WI38 (cell line): ENCODE data around the gene STAP1.

ENCODE experiments used
- H3K4me3 ChIP-seq: 2 replicates; pipeline ENCODE4 v1.5.1; 2011; ENCODE audit warnings: low read depth, mild to moderate bottlenecking, control low read depth, low read length
- TF ChIP-seq, protein P1 (sequence below): IDR thresholded peaks from 2 replicates; pipeline ENCODE4 v1.5.1; 2012; ENCODE audit warnings: low read depth, mild to moderate bottlenecking, control low read depth, low read length

The STAP1 gene

DNA sequence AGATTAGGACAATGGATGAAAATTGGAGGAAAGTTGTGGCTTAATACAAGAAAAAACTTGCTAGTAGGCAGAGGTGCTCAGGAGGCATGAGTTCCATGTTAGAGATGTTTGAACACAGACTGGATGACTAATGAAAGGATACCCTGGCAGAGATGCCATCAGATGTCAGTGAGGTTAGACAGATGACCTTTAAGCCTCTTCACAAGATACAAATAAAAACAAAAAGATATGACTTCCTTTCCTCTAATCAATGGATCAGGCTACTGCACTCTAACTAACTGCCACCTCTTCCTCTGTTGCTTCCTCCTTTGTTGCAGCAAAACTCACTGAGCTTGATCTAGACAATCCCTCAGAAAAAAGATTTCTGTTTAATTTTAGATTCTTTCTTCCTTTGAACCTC lies 14.7 kb downstream of the STAP1 start:
- H3K4me3 ChIP-seq: no peak overlapping the region
- TF ChIP-seq, protein P1, sequence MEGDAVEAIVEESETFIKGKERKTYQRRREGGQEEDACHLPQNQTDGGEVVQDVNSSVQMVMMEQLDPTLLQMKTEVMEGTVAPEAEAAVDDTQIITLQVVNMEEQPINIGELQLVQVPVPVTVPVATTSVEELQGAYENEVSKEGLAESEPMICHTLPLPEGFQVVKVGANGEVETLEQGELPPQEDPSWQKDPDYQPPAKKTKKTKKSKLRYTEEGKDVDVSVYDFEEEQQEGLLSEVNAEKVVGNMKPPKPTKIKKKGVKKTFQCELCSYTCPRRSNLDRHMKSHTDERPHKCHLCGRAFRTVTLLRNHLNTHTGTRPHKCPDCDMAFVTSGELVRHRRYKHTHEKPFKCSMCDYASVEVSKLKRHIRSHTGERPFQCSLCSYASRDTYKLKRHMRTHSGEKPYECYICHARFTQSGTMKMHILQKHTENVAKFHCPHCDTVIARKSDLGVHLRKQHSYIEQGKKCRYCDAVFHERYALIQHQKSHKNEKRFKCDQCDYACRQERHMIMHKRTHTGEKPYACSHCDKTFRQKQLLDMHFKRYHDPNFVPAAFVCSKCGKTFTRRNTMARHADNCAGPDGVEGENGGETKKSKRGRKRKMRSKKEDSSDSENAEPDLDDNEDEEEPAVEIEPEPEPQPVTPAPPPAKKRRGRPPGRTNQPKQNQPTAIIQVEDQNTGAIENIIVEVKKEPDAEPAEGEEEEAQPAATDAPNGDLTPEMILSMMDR: no peak

DNA sequence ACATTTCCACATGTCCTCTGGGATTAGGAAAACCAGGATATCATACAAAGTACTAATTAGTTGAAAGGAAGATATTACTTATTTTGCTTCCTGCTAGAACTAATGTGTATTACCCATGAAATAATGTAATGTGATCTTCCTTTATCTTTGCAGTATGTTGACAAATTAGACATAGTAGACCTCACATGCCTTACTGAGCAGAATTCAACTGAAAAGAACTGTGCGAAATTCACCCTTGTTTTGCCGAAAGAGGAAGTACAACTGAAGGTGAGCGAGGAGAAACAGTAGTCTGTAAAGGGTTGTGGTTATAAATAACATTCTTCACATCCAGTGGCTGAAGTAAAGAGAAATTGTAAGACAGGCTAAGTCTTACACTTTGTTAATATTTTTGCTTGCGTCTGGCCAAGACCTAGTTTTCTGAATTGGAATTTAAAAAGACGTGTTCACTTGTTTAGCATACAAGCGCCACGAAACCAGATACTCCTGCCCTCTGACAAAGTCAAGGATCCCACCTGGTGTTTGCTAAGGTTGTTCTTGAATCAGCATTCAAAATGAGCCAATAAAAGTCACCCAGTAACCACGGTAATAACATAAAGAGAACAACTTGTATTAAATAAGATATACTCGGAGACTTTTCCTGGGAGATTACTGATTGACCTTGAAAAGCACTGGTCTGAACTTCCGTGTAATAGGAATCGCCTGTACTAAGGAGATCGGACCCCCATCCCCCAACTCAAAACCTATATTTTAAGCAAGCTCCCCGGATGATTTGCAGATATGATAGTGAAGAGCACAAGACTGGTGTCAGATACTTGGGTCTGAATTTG lies 16.9 kb downstream of the STAP1 start:
- H3K4me3 ChIP-seq: no peak overlapping the region
- TF ChIP-seq, protein P1: no peak

DNA sequence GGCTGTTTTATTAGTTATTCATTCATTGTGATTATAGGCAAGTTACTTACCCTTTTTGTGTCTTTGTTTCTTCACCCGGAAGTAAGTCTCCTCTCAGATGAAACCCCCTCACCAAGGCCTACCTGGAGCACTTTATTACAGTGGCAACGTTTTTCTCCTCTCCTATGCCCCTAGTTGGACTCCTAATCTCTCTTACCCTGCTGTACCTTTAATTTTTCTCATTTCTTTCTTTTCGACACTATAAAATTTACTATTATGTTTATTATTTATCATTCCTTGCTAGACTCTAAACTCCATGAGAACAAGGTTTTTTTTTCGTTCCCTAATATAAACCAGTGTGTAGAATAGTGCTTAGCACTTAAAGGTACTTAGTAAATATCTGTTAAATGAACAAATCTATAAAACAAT lies 17.5 kb downstream of the STAP1 start:
- TF ChIP-seq, protein P1: no peak
- no peak overlapping the region for H3K4me3 ChIP-seq

DNA sequence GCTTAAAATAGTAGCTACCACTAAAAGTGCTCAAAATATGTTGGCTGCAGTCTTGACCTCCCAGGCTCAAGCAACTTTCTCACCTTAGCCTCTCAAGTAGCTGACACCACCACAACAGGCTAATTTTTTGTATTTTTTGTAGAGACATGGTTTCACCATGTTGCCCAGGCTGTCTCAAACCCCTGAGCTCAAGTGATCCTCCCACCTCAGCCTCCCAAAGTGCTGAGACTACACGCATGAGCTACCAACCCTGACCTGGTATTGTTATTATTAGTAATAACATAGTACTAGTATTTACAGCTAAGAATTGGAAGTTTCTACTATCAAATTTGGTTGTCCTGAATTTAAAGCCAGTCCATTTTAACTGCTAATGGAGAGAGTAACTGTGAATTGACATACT lies 18.0 kb downstream of the STAP1 start:
- H3K4me3 ChIP-seq: no peak overlapping the region

DNA sequence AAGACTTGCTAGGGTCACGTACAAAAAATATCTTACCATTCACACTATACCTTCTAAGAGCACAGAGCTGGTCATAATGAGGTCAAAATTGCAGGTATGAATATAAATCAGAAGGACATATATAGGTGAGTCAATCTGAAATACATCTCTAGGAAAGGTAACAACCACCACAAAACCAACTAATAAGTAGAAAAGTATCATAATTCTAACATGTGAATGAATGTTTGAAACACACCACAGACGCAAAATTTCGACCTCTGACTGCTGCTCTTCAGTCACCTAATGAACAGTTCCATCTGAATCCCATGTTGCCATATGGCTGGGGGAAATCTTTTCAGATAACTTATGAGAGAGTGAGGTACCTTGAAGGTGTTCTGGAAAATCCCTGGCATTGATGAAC lies 22.1 kb downstream of the STAP1 start:
- no peak overlapping the region for H3K4me3 ChIP-seq
- TF ChIP-seq, protein P1: no peak

More for the DNA sequence above, 18.0 kb downstream of the STAP1 start:
- TF ChIP-seq, protein P1: no peak

DNA sequence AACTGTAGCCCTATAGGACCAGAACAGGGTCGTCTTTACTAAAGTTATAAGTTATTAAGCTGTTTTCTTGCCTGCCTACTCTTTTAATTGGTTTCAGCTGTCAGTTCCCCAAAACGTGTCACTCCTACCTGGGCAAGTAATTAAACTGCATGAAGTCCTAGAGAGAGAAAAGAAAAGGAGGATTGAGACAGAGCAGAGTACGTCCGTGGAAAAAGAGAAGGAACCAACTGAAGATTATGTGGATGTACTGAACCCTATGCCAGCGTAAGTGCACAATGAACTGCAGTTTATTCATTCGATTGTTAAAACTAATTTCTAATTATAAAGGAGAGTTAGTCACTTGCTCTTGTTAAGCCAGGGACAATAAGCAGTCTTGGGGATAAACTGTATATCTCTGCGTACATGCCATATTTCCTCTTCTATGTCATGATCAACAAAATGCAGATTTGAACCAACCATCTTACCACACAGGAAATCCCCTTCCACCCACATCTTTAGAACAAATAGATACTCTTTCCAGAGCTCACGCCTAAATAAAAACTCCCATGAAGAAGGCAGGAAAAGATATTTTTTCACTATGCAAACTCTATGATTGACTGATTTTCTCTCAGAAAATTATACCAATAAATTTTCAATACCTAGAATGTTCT lies 22.8 kb downstream of the STAP1 start:
- TF ChIP-seq, protein P1: no peak
- H3K4me3 ChIP-seq: no peak overlapping the region

DNA sequence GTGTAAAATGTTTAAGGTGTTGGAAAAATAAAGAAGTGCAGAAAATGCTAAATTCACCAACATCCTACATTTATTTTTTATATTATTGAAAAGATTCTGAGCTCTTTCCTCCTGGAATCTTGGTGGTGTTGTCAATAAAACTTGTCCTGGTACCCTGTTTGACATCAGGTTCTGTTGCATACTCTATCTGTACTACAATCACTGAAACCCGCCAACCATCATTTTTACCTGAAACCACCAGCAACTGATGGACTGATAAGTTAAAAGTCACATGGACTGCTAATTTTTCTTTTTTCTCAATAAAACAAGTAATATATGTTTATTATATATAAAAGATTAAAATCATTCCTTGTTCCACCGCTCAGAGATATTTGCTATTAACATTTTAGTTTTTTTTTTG lies 23.4 kb downstream of the STAP1 start:
- no peak overlapping the region for H3K4me3 ChIP-seq
- TF ChIP-seq, protein P1: no peak
